OCI-LY3 (cell line): ENCODE data around the gene KLHL35.

Source experiments
- CTCF ChIP-seq: fragments of 200-600, 300-600 bp; sonication (generic); IDR thresholded peaks from 2 replicates; pipeline ENCODE4 v1.5.1; 2014; ENCODE audit warnings: antibody characterized with exemption, low read length, low read depth
- EZH2phosphoT487 ChIP-seq: fragments of 200-600 bp; shearing (Covaris generic); IDR thresholded peaks from 2 replicates; pipeline ENCODE4 v1.6.1; 2018; ENCODE audit warnings: antibody characterized with exemption, mixed run types, low read depth

GRCh38 chr11:75403037-75403436, 30.0 kb downstream of the KLHL35 start:
- no peak for TF ChIP-seq CTCF
- TF ChIP-seq EZH2phosphoT487: no peak
